HG03103 (cell line): ENCODE measurements around the gene SEC14L1.
A peak's percentile ranks its signal among the peaks of the same experiment; 100 is the strongest.
"Not testable (repeated sequence)": the region's sequence is repeated elsewhere in the genome, so short reads cannot be mapped to it uniquely, and the experiment has no call there.

Experiments used
- ATAC-seq: cut with Tn5 transposase; IDR thresholded peaks from one replicate; pipeline ENCODE4 v1.9.1; 2021; ENCODE audit warnings: low read depth; ENCODE audit not compliant: unreplicated experiment

Gene SEC14L1

GRCh38 chr17:77140166-77140877, 447 bp upstream of the SEC14L1 start:
- ATAC-seq, result peak; percentile 74

- no peak for ATAC-seq
These were observed 1.2 kb downstream of the SEC14L1 start for GRCh38 chr17:77141846-77142449.

- ATAC-seq, result no peak
These were observed 1.9 kb downstream of the SEC14L1 start for GRCh38 chr17:77142689-77143088.

GRCh38 chr17:77143306-77143705, 2.5 kb downstream of the SEC14L1 start:
- ATAC-seq, result no peak

GRCh38 chr17:77144227-77144626, 3.5 kb downstream of the SEC14L1 start:
- no peak for ATAC-seq

- ATAC-seq, result no peak
These were observed 4.4 kb downstream of the SEC14L1 start for GRCh38 chr17:77145224-77145611.

GRCh38 chr17:77145612-77146245, 5.0 kb downstream of the SEC14L1 start:
- ATAC-seq, result no peak

- no peak for ATAC-seq
These were observed 5.5 kb downstream of the SEC14L1 start for GRCh38 chr17:77146246-77146632.

GRCh38 chr17:77146882-77147281, 6.1 kb downstream of the SEC14L1 start:
- ATAC-seq, result no peak

- no peak for ATAC-seq
These were observed 6.6 kb downstream of the SEC14L1 start for GRCh38 chr17:77147357-77147801.

GRCh38 chr17:77148077-77148939, 7.5 kb downstream of the SEC14L1 start:
- no peak for ATAC-seq

GRCh38 chr17:77148940-77149510, 8.3 kb downstream of the SEC14L1 start:
- ATAC-seq, result no peak

GRCh38 chr17:77150196-77150595, 9.4 kb downstream of the SEC14L1 start:
- ATAC-seq, result no peak

- no peak for ATAC-seq
These were observed 10.4 kb downstream of the SEC14L1 start for GRCh38 chr17:77151186-77151585.

- ATAC-seq, result not testable (repeated sequence)
These were observed 11.3 kb downstream of the SEC14L1 start for GRCh38 chr17:77152056-77152455.

GRCh38 chr17:77153472-77153871, 12.7 kb downstream of the SEC14L1 start:
- no peak for ATAC-seq

- ATAC-seq, result no peak
These were observed 13.3 kb downstream of the SEC14L1 start for GRCh38 chr17:77153999-77154586.

- ATAC-seq, result no peak
These were observed 14.4 kb downstream of the SEC14L1 start for GRCh38 chr17:77155125-77155524.

- not testable (repeated sequence) for ATAC-seq
These were observed 17.0 kb downstream of the SEC14L1 start for GRCh38 chr17:77157766-77158165.
